C4-2B (cell line): ENCODE data around the gene CDC14B.

Experiments
- ZFX ChIP-seq: fragments of 450-650 bp; IDR thresholded peaks from 2 replicates; pipeline ENCODE4 v1.6.1; 2017
- TF ChIP-seq, protein P1 (sequence below): fragments of 450-650 bp; conservative IDR thresholded peaks from 2 replicates; pipeline ENCODE4 v1.5.1; 2017; ENCODE audit warnings: mild to moderate bottlenecking

GRCh38 chr9:96611302-96611701 lies 8.3 kb downstream of the CDC14B start:
- TF ChIP-seq, protein P1, sequence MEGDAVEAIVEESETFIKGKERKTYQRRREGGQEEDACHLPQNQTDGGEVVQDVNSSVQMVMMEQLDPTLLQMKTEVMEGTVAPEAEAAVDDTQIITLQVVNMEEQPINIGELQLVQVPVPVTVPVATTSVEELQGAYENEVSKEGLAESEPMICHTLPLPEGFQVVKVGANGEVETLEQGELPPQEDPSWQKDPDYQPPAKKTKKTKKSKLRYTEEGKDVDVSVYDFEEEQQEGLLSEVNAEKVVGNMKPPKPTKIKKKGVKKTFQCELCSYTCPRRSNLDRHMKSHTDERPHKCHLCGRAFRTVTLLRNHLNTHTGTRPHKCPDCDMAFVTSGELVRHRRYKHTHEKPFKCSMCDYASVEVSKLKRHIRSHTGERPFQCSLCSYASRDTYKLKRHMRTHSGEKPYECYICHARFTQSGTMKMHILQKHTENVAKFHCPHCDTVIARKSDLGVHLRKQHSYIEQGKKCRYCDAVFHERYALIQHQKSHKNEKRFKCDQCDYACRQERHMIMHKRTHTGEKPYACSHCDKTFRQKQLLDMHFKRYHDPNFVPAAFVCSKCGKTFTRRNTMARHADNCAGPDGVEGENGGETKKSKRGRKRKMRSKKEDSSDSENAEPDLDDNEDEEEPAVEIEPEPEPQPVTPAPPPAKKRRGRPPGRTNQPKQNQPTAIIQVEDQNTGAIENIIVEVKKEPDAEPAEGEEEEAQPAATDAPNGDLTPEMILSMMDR, result no peak
- no peak for TF ChIP-seq ZFX
